Tibial artery (tissue), 4 donors: ENCODE results near the gene KRTAP3-2.

Experiments
- DNase-seq, 2 donors: peaks; one replicate each; pipeline ENCODE4 v3.0.0-alpha.2; 2019
- H3K27ac ChIP-seq, 2 donors: fragments of 200-600 bp; sonication (generic) in 1 of 2; 1 replicate in 1 of 2; 2 replicates in 1 of 2; pipeline ENCODE4 v1.5.1; 2018 to 2019; ENCODE audit warnings: mild to moderate bottlenecking in 1 of 2
- H3K27me3 ChIP-seq, 2 donors: fragments of 200-600 bp; sonication (generic) in 1 of 2; one replicate each; pipeline versions ENCODE4 v1.5.1 to v1.6.0; 2016 to 2019
- H3K36me3 ChIP-seq, 3 donors: fragments of 200-600 bp; sonication (generic) in 2 of 3; one replicate each; pipeline ENCODE4 v1.5.1; 2016 to 2019; ENCODE audit warnings: mild to moderate bottlenecking in 2 of 3
- H3K4me1 ChIP-seq, 4 donors: fragments of 200-600 bp; sonication (generic) in 2 of 4; 1 replicate in 3 of 4; 2 replicates in 1 of 4; pipeline ENCODE4 v1.5.1; 2016 to 2019
- H3K4me3 ChIP-seq, 2 donors: fragments of 200-600 bp; sonication (generic) in 1 of 2; 1 replicate in 1 of 2; 2 replicates in 1 of 2; pipeline ENCODE4 v1.5.1; 2018 to 2019; ENCODE audit warnings: mild to moderate bottlenecking in 2 of 2
- H3K9me3 ChIP-seq, 3 donors: fragments of 200-600 bp; sonication (generic) in 1 of 3; one replicate each; pipeline ENCODE4 v1.5.1; 2016 to 2019
- CTCF ChIP-seq, 2 experiments: fragments of 200-600 bp in 1 of 2; fragments of 450-650 bp in 1 of 2; IDR thresholded peaks; one replicate each; pipeline ENCODE4 v1.5.1; 2017 to 2019; ENCODE audit warnings: antibody characterized with exemption in 2 of 2, mild to moderate bottlenecking in 1 of 2, moderate library complexity in 1 of 2
- intact Hi-C: fragments of 100-400 bp; cut with DNase I; formaldehyde crosslinking; loops from one replicate; pipeline ENCODE4 v1.15.0; 2023; ENCODE audit warnings: low total_unique reads

Gene KRTAP3-2

GRCh38 chr17:40952154-40952553 is 47.6 kb downstream of the KRTAP3-2 start:
- no peak for TF ChIP-seq CTCF (IDR thresholded peaks at IDR 0.05)
- Histone ChIP-seq H3K27ac (no peak overlapping the region), H3K36me3 (no peaks in the 10 kb centered on the region), H3K9me3 (no peaks in the 10 kb centered on the region), H3K27me3 (peaks cover 0 to 19% of the 10 kb centered on the region in 2 donors), H3K4me1 (peaks cover 0 to 4% (median 0%) of the 10 kb centered on the region in 4 donors), H3K4me3 (no peak overlapping the region)
- no peak for DNase-seq
- intact Hi-C loops, result no loop called here

- no peak overlapping the region for H3K27ac ChIP-seq
- no peak for DNase-seq
- peaks cover 0 to 4% (median 0%) of the 10 kb centered on the region in 4 donors for H3K4me1 ChIP-seq
- no peaks in the 10 kb centered on the region for H3K36me3 ChIP-seq
- H3K9me3 ChIP-seq, result no peaks in the 10 kb centered on the region
- no peak overlapping the region for H3K4me3 ChIP-seq
- no peak for TF ChIP-seq CTCF (IDR thresholded peaks at IDR 0.05)
- H3K27me3 ChIP-seq, result peaks cover 0 to 26% of the 10 kb centered on the region in 2 donors
- intact Hi-C loops, result no loop called here
These were observed 48.6 kb downstream of the KRTAP3-2 start for GRCh38 chr17:40951011-40951622.

- intact Hi-C loops, result no loop called here
These were observed 49.5 kb downstream of the KRTAP3-2 start for GRCh38 chr17:40950176-40950575.

GRCh38 chr17:40949418-40949817 is 50.3 kb downstream of the KRTAP3-2 start:
- Histone ChIP-seq H3K36me3 (no peaks in the 10 kb centered on the region), H3K4me3 (no peak overlapping the region), H3K27me3 (peaks cover 0 to 27% of the 10 kb centered on the region in 2 donors), H3K9me3 (no peaks in the 10 kb centered on the region), H3K4me1 (peaks cover 0 to 4% (median 0%) of the 10 kb centered on the region in 4 donors), H3K27ac (no peak overlapping the region)
- no peak for TF ChIP-seq CTCF (IDR thresholded peaks at IDR 0.05)
- intact Hi-C loops, result no loop called here
- no peak for DNase-seq

More at GRCh38 chr17:40950176-40950575, 49.5 kb downstream of the KRTAP3-2 start:
- Histone ChIP-seq H3K9me3 (no peaks in the 10 kb centered on the region), H3K36me3 (no peaks in the 10 kb centered on the region), H3K27me3 (peaks cover 0 to 27% of the 10 kb centered on the region in 2 donors), H3K27ac (no peak overlapping the region), H3K4me1 (peaks cover 0 to 4% (median 0%) of the 10 kb centered on the region in 4 donors), H3K4me3 (no peak overlapping the region)
- TF ChIP-seq CTCF (IDR thresholded peaks at IDR 0.05), result no peak
- no peak for DNase-seq
